HFF-Myc (cell line): ENCODE data around the gene RGS5.

Experiments
- DNase-seq: peaks from one replicate; pipeline ENCODE4 v3.0.0-alpha.2; 2011; ENCODE audit warnings: low read depth; ENCODE audit errors: extremely low read depth
- H3K4me3 ChIP-seq: replicated peaks from 2 replicates; pipeline ENCODE4 v1.5.1; 2011; ENCODE audit warnings: low read depth, mild to moderate bottlenecking, control low read depth, low read length
- TF ChIP-seq, protein P1 (sequence below): IDR thresholded peaks from 2 replicates; pipeline ENCODE4 v1.5.1; 2012; ENCODE audit warnings: mild to moderate bottlenecking, low read depth, low read length, control low read depth; ENCODE audit errors: missing control alignments

Gene RGS5

DNA sequence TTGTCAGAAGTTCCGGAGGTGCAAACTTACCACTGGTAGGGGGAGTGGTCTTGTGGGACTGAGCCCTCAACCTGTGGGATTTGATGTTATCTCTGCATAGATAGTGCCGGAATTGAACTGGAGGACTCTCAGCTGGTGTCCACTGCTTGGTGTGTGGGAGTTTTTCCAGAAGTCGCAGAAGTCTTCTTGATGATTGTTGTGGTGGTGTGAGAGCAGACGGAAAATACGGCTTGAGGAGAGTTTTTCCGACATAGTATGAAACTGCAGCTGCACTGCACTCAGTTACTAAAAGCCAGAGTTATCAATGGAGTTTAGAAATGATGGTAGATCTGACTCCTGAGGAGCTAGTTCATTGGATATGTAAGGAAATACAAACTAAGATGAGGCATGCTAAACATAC, 14.9 kb downstream of the RGS5 start:
- no peak overlapping the region for H3K4me3 ChIP-seq
- TF ChIP-seq, protein P1, sequence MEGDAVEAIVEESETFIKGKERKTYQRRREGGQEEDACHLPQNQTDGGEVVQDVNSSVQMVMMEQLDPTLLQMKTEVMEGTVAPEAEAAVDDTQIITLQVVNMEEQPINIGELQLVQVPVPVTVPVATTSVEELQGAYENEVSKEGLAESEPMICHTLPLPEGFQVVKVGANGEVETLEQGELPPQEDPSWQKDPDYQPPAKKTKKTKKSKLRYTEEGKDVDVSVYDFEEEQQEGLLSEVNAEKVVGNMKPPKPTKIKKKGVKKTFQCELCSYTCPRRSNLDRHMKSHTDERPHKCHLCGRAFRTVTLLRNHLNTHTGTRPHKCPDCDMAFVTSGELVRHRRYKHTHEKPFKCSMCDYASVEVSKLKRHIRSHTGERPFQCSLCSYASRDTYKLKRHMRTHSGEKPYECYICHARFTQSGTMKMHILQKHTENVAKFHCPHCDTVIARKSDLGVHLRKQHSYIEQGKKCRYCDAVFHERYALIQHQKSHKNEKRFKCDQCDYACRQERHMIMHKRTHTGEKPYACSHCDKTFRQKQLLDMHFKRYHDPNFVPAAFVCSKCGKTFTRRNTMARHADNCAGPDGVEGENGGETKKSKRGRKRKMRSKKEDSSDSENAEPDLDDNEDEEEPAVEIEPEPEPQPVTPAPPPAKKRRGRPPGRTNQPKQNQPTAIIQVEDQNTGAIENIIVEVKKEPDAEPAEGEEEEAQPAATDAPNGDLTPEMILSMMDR, result no peak
- no peak for DNase-seq

DNA sequence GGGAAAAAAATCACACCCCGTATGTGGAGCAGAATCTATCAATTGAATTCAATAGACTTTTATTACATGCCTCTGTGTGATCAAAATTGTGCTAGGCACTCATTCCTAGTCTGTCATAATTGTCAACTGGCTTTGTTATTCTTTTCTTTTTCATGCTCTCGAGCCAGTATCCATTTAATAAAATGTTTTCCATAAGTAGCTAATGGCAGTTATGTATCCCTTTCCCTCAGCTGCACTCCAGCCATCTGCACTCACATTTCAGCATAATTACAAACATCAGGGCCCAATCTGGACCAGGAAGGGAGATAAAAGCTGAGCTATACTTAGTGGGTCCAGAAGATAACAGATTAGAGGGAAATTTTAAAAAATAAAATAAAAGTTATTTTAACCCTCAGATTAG, 15.9 kb downstream of the RGS5 start:
- TF ChIP-seq, protein P1, result no peak
- no peak for DNase-seq
- H3K4me3 ChIP-seq, result no peak overlapping the region

DNA sequence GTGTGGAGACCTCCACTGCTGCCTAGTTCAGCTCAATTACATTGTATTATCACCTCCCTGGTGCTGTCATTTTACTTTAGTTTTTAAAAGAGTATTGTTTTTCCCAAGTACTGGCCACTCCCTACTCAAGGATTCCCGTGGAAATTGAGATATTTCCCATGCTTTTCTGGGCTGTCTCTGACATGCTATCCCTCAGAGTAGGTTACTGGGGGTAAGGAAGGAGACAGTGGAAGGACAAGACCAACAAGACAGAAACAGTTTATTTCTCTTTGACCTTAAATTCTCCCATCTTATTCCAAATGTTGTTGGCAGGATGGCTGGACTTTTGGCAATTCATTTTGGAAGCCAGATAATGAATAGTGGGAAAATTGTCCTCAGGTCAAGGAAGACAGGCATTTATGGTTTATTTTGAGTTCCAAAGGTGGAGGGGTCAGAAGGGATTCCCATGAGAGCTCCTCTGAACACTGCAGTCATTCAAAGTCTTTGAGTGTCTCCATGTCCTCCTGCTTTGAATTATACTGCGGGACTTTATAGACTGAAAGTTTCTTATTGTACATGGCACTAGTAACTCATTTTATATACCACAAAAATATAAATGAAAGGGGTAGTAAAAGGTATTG, 20.3 kb downstream of the RGS5 start:
- H3K4me3 ChIP-seq, result no peak overlapping the region
- DNase-seq, result no peak
- TF ChIP-seq, protein P1, result no peak

DNA sequence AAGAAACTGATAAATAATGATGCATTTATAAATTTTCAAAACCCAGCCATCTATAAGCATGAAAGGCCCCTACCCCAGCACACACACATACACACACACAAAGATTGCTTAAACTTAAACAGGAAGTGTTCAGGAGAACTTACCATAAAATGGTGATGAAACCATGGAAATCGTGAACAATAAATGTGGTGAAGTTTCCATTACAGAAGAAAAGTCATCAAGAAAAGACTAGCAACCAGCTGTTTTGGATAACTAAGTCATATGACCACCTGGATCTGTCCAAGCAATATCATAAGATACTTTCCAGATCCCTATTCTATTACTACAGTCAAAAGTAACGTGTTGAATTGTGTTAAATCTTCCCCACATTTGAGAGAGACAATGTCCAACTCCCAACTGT, 24.1 kb downstream of the RGS5 start:
- TF ChIP-seq, protein P1, result no peak
- no peak for DNase-seq
- H3K4me3 ChIP-seq, result no peak overlapping the region

DNA sequence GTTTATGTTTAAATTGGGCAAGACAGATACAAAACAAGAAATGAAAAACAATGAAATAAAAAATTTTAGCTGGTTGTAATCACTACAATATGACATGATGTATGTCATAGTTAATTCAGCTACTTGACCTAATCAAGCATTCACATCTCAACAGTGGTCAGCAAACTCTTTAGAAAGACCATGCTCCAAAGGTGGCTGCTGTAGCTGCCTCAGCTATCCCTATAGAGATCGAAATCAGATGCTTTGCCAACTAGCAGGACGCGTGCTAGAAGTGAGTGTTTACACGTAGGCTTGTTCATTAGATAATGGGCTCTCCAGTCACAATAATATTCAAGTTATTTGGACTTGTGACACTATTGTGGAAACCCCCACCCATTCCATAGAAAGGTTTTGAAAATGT, 25.9 kb downstream of the RGS5 start:
- TF ChIP-seq, protein P1, result no peak
- no peak overlapping the region for H3K4me3 ChIP-seq
- no peak for DNase-seq

DNA sequence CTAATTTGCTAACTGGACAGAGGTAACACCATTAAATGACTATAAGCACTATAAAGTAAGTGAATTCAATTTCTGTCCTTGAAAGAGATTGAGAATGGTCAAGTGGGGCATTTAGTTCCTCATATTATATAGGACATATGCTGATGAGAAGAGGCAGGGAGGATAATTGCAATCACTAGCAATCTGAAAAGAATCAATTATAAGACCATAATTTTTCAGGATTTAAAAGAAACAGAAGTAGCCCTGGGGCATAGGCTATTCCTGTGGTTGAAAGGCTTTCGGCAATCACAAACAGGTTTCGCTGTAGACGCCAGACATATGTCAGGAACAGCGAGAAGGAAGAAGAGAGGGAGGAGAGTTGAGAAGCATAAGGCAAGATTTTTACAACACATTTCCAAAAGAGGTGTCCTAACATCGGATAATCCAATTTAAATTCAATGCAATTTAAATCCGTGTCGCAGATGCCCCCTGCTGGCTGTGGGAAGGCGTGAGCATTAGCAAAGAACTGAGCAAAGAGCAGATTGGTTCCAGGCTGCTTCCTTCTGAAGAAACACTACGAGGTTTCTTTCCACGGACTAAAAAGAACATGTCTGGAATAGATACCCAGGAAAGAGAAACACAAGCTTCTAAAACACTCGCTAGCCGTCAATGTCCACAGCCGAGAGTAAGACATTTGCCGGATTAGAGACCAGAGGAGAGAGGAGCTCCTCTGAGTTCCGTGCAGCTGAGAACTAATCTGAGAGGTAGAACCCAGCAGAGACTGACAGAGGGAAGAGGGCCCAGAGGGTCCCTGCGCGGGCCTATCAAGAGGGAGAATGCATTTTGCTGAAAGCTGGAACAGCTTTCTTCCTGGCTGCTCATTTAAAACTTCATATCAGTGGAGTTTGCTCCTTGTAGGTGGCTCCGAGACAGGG, 27.9 kb downstream of the RGS5 start:
- TF ChIP-seq, protein P1, result peak; percentile 86
- no peak overlapping the region for H3K4me3 ChIP-seq
- peak; percentile 57 for DNase-seq
